BJ (cell line): Measurements from ENCODE around the gene MS4A10. TPM values are rescaled to one million over a fixed set of nuclear protein-coding genes. Genes with fewer than 3 reads are reported as not detected.

Experiments used
- CTCF ChIA-PET: fragments of 350-600 bp; formaldehyde crosslinking; extraction: SDS; loops from one replicate; lab custom pipeline; 2021; ENCODE audit warnings: antibody characterized with exemption, inconsistent platforms; lab: Yijun Ruan, JAX
- POLR2A ChIA-PET: fragments of 300-600 bp; sonication (Branson Sonifier 250); formaldehyde crosslinking; extraction: SDS; loops from one replicate; lab custom pipeline; 2021; ENCODE audit warnings: antibody characterized with exemption; lab: Charles Lee
- DNase-seq: peaks from one replicate; pipeline ENCODE4 v3.0.0-alpha.2; 2011; ENCODE audit warnings: low read depth
- H3K27me3 ChIP-seq: 2 replicates; pipeline ENCODE4 v1.6.0; 2011; ENCODE audit warnings: low read length; ENCODE audit not compliant: control insufficient read depth, insufficient read depth
- H3K36me3 ChIP-seq: 2 replicates; pipeline ENCODE4 v1.5.1; 2011; ENCODE audit warnings: low read length; ENCODE audit not compliant: control insufficient read depth, insufficient read depth
- H3K4me3 ChIP-seq: 2 replicates; pipeline ENCODE4 v1.5.1; 2011; ENCODE audit warnings: low read depth, mild to moderate bottlenecking, control low read depth, low read length
- polyA plus RNA-seq: library from polyadenylated mRNA; depleted of rRNA; stranded (reverse); fragments of >200 nt; gene quantifications from 2 replicates; pipeline ENCODE4 v1.2.3, GENCODE V29; 2011
- TF ChIP-seq, protein P1 (sequence below): IDR thresholded peaks from 2 replicates; pipeline ENCODE4 v1.5.1; 2011; ENCODE audit warnings: low read depth, mild to moderate bottlenecking, control low read depth, inconsistent platforms, low read length, moderate library complexity; ENCODE audit not compliant: insufficient read depth

Gene MS4A10
- polyA plus RNA-seq, 1 experiment = not detected

DNA sequence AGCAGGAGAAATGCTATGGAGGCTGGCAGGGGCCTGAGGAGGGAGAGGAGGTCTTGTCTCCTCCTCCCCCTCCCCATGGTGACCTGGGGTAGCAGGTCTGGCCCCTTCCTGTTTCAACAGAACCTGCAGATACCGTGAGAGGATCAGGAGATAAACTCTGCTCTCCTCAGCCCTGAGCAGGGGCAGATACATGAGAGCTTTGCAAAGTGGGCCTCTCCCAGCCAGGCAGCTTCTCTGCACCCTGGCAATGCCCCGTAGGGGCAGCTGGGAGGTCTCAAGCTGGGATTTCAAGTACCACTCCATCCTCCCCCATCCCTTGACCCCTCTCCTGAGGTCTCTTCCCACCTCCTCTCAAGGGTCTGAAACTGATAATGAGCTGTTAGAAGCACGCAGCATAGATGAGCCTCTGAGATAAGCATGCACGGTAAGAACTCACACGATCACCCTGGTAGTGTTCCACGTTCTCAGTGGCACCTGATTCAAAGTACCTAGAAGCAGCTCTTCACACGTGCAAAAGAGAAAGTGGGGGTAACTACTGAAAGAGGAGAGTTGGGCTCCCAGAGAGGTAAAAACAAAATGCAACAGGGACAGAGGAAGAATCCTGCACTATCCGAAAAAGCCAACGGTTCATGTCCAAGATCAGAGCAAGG, 51.9 kb downstream of the MS4A10 start:
- peaks cover 6% of the 10 kb centered on the region; the same call in 1 of the 2 replicates for H3K27me3 ChIP-seq
- H3K36me3 ChIP-seq = no peaks in the 10 kb centered on the region
- TF ChIP-seq, protein P1, sequence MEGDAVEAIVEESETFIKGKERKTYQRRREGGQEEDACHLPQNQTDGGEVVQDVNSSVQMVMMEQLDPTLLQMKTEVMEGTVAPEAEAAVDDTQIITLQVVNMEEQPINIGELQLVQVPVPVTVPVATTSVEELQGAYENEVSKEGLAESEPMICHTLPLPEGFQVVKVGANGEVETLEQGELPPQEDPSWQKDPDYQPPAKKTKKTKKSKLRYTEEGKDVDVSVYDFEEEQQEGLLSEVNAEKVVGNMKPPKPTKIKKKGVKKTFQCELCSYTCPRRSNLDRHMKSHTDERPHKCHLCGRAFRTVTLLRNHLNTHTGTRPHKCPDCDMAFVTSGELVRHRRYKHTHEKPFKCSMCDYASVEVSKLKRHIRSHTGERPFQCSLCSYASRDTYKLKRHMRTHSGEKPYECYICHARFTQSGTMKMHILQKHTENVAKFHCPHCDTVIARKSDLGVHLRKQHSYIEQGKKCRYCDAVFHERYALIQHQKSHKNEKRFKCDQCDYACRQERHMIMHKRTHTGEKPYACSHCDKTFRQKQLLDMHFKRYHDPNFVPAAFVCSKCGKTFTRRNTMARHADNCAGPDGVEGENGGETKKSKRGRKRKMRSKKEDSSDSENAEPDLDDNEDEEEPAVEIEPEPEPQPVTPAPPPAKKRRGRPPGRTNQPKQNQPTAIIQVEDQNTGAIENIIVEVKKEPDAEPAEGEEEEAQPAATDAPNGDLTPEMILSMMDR = no peak
- no peak for DNase-seq
- POLR2A ChIA-PET = no interaction called here
- CTCF ChIA-PET = interaction anchor here (0.6 to 29.2 kb wide), 6 partner anchors 10 to 310 kb away, joined by 3 to 716 read pairs (median 3); partner anchors contain the start of gene PRPF19
- no peak overlapping the region for H3K4me3 ChIP-seq

DNA sequence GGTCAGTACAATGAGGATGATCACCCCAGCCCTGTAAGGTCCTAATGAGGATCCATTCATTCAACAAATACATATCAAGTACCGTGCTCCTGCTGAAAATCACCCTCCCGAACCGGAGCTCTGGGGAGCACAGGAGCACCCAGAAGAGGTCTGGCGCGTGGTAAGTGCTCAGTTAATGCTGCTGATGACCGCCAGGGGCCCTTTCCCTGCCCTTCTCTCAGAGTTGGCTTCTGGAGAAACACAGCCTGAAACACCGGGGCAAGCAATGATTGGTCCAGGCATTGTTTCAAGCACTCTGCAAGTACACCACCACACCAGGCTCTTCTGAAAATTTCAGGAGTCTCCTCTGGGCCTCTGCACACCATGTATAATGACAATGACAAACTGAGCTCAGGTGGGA, 53.0 kb downstream of the MS4A10 start:
- Histone ChIP-seq H3K36me3 (no peaks in the 10 kb centered on the region), H3K27me3 (peaks cover 6% of the 10 kb centered on the region; the same call in 1 of the 2 replicates), H3K4me3 (no peak overlapping the region)
- ChIA-PET POLR2A (no interaction called here), CTCF (interaction anchor here (0.6 to 29.2 kb wide), 5 partner anchors 11 to 82 kb away, joined by 3 to 716 read pairs (median 3); partner anchors contain the start of gene PRPF19)
- TF ChIP-seq, protein P1 = peak; percentile 35; the same call in 1 of the 2 replicates
- DNase-seq = no peak

DNA sequence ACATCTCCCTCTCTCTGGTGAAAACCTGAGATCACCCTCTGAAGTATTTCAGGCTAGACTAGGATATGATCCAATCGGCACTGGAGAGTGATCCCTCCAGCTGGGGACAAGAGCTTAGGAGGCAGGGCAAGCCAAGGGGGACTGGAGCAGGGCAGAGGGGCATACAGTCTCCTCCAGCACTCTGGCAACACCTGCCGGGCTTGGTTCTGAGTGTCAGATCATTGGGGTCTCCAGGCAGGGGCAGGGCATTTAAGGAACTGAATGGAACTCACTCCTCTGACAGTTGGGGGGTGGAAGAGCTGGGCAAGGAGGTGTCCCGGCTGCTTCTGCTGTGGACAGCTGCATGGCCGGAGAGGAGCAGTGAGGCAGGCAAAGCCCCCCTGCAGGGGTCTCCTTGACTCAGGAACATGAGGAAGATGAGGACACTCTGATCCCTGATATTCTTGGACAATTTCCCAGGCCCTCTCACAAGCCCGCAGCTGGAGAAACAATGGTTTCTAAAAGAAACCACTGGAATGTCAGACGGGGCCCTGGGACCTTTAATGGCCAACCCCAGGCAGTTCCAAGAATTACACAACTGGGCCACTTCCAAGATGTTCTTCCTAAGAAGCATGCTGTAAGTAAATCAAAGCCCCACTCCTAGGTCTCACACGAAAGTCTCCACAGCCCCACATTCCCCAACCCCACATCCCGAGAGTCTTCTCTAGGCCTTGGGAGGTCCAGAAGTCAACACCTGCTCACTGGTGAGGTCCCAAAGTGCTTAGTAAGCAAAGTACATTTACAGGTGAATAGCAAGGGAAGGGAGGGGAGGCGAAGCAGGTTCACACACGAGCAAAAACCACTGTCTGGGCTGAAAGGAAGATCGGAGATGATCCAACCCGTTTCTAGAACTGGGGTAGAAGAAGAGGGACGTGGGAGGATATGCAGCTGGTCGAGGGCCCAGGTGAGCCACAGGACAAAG, 55.6 kb downstream of the MS4A10 start:
- Histone ChIP-seq H3K4me3 (no peak overlapping the region), H3K36me3 (peaks cover 2% of the 10 kb centered on the region; the same call in 1 of the 2 replicates), H3K27me3 (peaks cover 6% of the 10 kb centered on the region; the same call in 1 of the 2 replicates)
- DNase-seq = peak; percentile 72
- ChIA-PET CTCF (interaction anchor here (2.9 to 29.2 kb wide), 2 partner anchors 9 to 53 kb away, joined by 23 to 716 read pairs; partner anchors contain the start of gene PRPF19), POLR2A (no interaction called here)
- TF ChIP-seq, protein P1 = no peak

DNA sequence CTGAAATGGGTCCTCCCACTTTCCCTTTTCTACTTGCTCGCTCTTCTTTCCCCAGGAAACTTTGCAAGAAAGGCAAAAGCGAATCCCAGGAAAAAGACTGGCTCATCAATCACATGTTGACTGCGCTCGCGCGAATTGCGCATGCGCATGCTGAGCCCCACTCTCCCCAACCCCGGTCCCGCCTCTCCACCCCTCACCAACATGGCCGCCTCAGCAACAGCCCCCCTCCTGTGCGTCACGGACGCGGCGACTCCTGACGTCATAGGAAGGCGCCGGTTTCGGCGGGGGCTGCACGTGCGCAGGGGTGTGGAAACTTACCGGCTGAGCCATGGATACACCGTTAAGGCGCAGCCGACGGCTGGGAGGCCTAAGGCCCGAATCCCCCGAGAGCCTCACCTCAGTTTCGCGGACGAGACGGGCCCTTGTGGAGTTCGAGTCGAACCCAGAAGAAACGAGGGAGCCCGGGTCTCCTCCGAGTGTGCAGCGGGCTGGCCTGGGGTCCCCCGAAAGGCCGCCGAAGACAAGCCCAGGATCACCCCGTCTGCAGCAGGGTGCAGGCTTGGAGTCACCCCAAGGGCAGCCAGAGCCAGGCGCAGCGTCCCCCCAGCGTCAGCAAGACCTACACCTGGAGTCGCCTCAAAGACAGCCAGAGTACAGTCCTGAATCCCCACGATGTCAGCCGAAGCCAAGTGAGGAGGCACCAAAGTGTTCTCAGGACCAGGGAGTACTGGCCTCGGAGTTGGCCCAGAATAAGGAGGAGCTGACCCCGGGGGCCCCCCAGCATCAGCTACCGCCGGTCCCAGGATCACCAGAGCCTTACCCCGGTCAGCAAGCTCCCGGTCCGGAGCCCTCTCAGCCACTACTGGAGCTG, 56.9 kb downstream of the MS4A10 start, which contains the start of gene CCDC86:
Gene CCDC86 (plus strand): TSS at position 317 of the 871 bp plus-strand sequence. CDS start 12 bp downstream, at position 329.
- peak; percentile 62 for DNase-seq
- Histone ChIP-seq H3K27me3 (peaks cover 6% of the 10 kb centered on the region; the same call in 1 of the 2 replicates), H3K4me3 (peak within 1 kb of the TSS; percentile 94), H3K36me3 (peaks cover 2% of the 10 kb centered on the region; the same call in 1 of the 2 replicates)
- ChIA-PET POLR2A (no interaction called here), CTCF (interaction anchor here (0.8 to 29.2 kb wide), 3 partner anchors 11 to 52 kb away, joined by 3 to 716 read pairs (median 23); partner anchors contain the start of gene PRPF19)
- TF ChIP-seq, protein P1 = no peak
